ENCODE measurements around the gene HEPACAM.

HEPACAM gene

DNA sequence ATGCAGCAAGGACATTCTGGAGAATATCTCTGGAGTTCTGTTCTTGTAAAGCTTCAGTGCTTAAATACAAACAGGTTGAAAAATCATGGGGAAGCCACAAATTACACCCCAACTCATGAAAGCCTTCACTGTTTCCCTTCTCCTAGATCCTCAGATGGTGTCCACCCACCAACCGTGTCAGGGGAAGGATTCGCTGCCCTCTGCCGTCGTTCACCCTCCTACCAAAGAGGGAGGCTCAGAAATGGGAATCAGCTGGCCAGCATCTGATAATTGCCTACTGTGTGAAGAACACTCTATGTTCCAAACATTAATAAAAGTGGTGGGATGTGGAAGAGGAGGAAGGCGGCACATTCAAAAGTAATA, 7.4 kb upstream of the HEPACAM start:
- DNase-seq (ENCODE audit: low read depth, low spot score), result no peak

DNA sequence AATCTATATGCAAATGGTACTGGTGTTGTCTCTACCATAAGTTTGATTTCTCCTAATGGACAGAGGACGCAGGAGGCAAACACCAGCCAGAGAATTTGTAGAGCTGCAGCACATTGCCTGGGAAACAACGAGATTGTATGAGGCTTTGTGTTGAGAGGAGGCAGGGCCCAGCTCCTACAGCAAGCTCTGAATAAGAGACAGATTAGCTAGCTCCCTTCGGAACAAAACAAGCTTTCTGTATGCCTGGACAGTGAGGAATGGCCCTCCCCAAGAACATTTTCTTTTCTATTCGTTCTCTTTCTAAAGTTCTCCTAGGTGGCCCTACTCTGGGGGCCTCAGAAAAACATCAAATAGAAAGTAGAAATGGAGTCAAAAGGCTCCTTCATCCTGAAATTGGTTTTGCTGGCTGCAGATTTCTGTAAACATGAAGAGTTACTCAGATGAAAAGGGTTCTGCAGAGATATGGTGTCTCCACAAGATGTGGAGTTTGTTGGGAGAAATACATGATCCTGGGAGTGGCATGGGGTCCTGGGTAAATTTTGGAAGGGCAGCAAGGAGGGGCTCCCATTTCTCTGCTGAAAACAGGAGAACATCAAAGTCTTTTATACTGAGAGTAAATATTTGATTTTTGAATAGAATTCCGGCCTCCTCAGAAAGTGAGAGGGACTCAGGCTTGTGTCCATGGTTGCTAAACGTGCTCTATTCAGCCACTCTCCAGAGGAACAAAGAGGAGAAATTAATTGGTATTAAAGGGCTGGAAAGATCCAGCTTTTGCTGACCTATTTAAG, 6.8 kb upstream of the HEPACAM start:
- no peak for DNase-seq (ENCODE audit: low read depth, low spot score)

DNA sequence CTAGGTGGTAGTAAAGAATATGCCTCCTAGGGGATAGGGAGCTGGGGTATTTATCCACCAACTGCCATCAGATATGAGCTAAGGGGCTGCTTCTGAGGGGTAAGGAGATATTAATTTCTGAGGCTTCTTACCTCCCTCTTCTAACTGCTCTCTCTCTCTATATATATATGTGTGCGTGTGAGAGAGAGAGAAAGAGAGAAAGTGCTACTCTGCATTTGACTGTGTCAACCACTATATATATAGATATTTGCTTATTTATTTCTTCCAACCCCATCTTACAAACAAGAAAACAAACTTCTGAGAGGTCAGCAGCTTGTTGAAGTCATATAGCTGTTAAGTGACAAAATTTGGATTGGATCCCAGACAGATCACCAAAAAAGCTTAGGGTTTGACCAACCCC, 5.9 kb upstream of the HEPACAM start:
- DNase-seq (ENCODE audit: low read depth, low spot score), result no peak

DNA sequence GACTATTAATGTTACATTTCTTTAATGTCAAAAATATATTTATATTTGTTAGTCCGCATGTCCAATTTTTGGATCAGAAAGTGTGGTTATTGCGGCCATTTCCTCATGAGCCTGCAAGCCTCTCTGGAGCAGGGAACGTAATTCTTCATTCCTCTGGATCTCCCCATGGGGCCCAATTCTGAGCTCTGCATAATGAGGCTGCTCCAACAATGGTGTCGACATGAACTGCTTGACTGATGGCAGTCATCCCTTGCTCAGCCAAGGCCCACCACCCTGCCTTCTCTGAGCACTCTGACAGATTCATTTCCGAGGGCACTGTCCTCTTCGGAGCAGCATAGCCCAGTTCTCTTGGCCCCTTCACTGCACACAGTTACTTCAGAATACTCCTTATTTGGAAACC, 3.1 kb upstream of the HEPACAM start:
- no peak for DNase-seq (ENCODE audit: low read depth, low spot score)

DNA sequence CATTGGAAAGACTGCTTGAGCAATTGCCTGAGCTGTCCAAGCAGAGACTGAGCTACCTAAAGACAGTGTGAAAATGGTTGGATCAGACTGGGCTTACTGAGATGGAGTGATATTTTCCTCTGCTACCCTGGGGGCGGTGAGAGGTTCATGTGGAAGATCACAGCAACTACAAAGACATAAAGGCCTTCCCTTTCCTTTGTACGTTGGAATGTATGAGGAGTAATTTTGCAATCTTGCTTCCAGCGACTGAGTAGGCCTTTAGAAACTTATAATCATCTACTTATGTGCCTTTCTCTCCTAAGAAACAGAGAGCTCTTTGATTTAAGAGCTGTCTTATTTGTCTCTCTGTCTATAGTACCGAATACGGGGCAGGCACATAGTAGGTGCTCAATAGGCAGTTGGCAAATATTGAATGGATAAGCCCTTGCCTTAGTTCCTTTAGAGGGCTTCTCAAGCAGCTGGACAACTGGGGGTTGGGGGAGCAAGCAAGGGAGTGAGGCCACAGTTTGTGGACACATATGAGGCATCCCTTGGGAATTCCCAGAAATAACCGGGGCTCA, 2.4 kb upstream of the HEPACAM start:
- DNase-seq (ENCODE audit: low read depth, low spot score), result no peak

DNA sequence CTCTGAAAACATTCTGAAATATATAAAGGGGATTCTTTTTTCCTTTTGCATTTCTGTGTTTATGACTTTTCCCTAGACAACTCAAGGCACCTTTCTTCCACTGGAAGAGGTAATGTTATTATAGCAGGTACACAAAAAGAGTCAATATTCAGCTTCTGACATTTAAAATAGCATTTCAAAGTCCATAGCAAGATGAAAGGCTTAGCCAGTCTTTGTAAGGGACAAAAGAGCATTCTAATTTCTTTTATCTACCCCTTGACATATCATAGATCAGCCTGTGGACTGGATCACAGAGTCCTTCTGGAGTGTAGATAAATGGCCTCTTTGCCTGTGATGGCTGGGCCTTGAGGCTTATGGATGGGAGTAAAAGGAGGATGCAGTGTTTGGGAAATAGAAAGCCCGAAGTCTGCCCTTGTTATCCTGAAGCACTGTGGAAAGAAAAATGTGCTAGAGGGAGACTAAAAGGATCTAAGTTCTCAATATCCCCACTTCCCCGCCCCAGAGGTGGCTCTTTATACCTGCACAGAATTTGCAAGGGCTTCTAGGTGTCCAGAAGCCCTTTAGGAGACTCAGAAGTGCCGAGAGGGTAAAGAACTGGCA, 1.6 kb upstream of the HEPACAM start:
- no peak for DNase-seq (ENCODE audit: low read depth, low spot score)

DNA sequence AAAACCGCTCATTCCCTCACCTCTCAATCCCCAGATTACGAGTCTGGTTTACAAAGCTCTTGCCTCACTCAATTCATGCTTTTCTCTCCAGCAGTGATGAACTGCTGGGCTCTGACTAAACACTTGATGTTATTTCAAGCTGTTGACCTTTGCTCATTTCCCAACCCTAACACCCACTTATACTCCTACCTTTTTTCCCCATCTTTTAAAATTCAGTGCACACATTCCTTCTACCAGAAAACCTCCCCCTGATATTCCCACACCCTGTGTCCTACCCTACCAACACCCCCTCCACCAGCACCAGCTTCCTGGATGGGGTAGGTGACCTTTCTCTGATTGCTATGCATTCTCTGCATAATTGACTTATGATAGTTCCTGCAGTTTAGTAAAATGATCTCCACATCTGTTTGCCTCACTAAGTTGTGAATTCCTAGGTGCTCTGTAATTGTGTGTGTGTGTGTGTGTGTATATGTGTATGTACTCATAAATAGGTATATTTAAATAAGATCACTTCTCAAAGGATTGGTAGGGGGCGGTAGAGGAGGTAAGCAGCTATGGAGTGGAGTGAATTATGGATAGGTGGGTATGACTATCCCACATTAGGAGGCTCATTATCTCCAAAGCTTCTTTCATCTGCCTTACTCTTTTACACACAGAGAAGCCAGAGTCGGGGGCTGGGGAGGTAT, 842 bp downstream of the HEPACAM start:
- DNase-seq (ENCODE audit: low read depth, low spot score), result no peak

DNA sequence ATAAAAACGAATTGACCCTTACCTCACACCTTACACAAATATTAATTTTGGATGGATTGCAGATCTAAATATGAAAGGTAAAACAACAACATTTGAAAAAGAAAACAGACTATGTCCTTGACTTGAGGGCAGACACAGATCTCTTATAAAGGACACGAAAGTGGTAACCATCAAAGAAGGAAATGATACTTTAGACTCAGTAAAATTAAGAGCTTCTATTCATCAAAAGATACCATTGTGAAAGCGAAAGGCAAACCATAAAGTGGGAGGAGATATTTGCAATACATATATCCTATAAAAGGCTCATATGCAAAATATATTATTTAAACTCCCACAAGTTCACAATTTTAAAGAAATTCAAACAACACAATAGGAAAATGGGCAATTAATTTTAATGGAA, 5.0 kb downstream of the HEPACAM start:
- no peak for DNase-seq (ENCODE audit: low read depth, low spot score)

DNA sequence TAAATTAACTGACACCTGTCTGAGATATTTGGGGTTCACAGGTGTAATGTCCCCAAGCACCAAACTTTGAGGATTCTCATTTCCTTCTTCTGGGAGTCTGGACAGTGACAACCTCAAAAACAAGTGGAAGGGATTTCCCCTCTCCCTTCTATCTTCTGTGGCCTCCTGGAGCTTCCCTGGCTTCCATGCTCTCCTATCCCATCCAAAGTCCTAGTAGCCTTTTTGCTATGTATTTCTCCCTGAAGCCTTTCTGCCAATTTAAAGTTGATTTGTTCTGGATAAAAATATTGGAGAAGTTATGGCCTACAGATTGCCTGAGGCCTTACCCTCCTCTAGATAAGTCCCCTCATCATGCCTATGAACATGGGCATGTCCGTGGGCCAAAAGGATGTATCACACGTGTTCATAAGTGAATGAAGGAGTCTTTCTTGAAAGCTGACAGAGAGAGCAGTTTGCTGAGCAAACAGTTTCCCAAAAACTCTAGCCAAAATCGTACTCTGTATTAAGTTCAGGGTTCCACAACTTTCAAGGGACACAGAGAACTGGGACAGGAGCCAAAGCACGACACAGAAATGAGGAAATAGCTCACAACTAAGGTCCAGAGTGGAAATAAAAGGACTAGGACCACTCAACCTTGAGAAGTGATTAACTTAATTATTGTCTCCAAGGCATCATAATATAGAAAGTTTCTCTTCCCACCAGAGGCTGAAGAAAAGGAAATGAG, 6.7 kb downstream of the HEPACAM start:
- no peak for DNase-seq (ENCODE audit: low read depth, low spot score)

DNA sequence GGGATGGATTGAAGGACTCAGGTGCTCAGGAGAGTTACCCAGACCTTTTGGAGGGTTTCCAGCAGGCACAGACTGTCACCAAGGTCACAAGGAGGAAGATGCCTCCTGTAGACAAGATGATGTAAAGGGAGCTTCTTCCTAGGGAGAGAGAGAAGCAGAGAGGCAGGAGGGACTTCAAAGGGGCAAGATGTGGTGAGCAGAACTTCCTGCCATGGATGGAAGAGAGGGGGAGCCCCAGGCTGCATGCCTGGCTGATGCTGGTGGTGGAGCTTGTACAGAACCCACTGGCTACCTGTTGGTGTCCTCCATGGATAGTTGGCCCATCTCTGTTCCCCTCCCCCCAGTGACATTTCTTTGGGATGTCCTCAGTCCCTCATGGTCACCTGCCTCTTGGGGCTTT, 12.6 kb downstream of the HEPACAM start:
- no peak for DNase-seq (ENCODE audit: low read depth, low spot score)

DNA sequence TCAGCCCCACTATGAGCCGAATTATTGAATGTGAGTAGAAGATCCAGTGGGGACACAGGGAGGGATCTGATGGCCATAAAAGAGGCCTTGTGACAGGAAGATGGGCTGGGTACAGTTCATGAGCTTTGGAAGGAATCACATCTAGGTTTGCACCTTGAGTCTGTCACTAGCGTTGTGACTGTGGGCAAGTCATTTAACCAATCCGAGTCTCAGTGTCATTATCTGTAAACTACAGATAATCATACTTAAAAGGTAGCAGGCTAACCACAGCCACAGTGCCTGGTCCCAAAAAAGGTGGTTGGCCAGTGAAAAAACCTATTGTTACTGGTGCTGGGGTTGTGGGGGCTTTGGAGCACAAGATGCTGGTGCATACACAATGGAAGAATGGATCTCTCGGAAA, 13.0 kb downstream of the HEPACAM start:
- no peak for DNase-seq (ENCODE audit: low read depth, low spot score)

DNA sequence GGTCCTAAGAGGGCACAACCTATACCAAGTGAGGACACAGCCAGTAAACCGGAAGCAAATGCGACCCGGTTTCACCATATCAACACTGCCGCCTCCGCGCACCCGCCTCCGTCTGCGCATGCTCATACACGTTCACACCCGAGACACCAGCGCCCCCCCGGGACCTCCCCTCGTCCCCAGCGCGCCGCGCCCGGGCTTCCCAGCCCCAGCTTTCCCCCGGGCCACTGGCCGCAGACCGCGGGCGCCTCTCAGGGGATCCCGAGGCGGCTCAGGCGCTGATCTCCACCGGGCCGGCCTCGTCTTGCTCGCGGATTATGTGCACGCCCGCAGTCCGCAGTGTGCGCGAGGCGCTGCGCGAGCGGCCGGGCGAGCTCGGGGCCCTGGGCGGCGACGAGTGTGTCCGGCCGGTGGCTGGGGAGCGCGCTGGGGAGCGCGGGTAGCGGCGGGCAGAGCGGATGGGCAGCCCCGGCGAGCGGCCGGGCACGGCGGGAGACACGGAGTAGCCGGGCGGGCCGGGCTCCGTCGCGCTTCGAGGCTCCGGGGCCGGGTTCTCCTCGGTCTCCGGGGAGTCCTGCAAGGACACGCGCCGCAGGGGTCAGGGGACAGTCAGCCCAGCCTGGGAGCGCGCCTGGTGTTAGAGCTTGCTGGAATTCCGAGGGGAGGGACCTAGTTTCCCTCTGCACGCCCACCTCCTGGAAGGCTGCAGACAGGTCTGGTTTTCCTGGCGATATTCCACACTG, 14.8 kb downstream of the HEPACAM start:
- peak; percentile 36 for DNase-seq (ENCODE audit: low read depth, low spot score)

DNA sequence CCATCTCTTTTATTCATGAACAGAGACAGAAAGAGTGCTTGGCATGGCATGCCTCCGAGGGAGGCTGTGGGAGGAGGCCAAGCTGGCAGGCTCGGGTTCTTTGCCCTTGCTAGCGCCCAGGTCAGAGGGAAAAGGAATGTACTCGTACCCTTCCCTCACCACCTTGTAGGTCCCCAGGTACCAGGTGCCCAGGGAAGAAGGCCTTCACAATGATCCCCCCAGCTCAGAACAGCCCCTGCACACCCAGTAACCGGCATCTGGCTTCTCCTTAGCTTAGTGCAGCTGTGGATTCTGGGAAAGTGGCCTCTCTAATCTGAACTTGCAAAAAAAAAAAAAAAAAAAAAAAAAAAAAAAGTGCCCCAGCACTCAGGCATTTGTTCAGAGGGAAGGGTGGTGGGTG, 15.5 kb downstream of the HEPACAM start:
- DNase-seq (ENCODE audit: low read depth, low spot score), result no peak

DNA sequence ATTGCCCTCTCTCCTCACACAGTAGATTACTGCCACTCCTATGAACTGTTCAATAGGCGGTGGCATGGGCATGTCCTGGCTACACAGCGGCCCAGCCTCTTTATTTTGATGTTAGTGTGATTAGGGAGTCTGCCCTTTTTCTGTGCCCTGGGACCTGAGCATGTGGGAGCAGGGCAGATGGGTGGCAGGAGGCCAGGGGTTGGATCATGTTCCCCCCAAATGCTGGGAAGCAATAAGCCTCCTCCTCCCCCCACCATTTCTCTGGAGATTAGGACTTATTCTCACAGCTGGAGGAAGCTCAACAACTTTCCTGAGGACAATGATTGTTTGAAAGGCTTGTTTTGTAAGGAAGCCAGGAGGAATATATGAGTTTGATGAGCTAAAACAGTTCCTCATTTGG, 15.9 kb downstream of the HEPACAM start:
- DNase-seq (ENCODE audit: low read depth, low spot score), result no peak

DNA sequence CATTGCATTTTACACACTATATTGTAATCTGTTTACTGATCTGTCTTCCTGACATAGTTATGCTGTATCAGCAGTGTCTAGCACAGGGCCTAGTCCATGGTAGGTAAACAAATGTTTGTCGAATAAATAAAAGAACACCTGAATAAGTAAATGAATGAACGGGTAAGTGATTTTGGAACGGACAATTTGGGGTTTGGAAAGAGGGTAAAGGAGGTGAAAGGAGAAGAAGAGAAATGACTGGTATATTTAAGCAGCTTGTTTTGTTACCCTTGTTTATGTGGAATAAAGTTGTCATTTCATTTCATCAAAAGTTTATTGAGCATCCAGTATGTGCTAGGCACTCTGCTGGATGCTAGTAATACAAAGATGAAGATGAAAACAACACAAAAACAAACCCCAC, 16.9 kb downstream of the HEPACAM start, which contains the start of gene HEPN1:
Gene HEPN1, plus strand, starts transcription at position 301 of the 400 bp plus-strand sequence.
- no peak for DNase-seq (ENCODE audit: low read depth, low spot score)

DNA sequence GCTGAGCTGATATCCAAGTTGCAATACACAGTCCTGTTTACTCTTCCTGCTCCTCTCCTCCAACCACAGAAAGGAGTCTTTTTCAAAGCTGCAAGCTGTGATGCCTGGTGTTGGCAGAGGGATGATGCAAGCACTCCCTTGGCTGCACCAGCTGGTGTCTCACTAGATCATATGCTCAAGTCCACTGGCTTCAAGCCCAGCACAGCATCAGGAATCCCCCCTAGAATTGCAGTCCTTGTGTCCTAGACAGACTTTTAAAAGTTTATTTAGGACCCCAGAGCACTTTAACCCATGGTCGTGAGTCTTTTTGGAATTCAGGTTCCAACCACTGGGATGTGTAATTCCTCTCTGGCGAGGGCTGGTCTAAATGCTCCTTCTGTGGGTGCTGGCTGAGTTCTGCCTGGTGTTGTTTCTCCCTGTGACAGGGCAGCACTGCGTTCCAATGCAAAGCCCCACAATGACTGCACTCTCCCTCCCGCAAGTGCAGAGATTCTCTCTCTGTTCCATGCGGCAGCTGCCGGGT, 18.7 kb downstream of the HEPACAM start:
- no peak for DNase-seq (ENCODE audit: low read depth, low spot score)

DNA sequence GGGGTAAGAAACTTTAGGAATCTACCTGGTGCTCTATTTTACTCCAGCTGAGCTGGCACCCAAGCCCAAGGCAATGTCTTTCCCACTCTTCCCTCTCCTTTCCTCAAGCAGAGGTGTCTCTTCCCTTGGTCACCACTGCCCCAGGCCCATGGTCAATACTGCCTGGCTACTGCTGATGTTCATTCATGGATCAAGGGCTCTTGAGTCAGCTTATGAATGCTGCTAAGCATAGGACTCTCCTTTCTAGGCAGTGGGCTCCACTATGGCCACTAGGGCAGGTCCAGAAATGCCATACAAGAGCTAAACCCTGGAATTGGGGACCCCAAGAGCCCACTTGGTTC, 19.5 kb downstream of the HEPACAM start:
- no peak for DNase-seq (ENCODE audit: low read depth, low spot score)

DNA sequence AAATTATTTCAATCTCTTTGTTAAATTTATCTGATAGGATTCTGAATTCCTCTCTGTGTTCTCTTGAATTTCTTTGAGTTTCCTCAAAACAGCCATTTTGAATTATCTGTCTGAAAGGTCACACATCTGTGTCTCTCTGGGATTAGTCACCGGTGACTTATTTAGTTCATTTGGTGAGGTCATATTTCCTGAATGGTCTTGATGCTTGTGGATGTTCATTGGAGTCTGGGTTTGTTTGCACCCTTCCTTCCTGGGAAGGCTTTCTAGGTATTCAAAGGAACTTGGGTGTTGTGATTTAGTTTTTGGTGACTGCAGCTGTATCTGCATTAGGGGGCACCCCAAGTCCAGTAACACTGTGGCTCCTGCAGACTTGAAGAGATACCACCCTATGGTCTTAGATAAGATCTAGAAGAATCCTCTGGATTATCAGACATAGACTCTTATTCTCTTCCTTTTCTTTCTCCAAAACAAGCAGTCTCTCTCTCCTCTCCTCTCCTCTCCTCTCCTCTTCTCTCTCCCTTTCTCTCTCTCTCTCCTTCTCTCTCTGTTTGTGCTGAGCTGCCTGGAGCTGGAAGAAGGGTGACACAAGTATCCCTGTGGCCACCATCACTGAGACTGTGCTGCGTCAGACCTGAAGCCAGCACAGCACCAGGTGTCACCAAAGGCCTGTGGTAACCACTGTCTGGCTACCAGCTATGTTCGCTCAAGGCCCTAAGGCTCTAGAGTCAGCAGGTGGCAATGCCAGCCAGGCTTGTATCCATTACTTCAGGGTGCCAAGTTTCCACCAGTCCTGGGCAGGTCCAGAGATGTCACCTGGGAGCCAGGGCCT, 20.1 kb downstream of the HEPACAM start:
- DNase-seq (ENCODE audit: low read depth, low spot score), result no peak

DNA sequence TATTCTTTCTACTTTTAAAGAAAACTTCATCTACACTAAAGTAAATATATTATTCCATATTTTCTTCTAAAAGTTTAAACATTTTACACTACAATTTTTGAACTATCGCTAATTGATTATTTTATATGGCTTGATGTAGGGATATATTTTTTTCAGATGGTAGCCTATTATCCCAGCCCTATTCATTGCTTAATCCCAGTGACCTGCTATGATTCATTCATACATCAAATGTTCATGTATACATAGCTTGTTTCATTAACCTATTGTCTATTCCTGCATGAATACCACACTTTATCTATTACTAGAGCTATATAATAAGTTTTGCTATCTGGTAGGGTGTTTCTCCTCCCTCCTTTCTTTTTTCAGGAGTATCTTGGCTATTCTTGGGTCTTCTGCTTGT, 33.2 kb downstream of the HEPACAM start:
- DNase-seq (ENCODE audit: low read depth, low spot score), result no peak

DNA sequence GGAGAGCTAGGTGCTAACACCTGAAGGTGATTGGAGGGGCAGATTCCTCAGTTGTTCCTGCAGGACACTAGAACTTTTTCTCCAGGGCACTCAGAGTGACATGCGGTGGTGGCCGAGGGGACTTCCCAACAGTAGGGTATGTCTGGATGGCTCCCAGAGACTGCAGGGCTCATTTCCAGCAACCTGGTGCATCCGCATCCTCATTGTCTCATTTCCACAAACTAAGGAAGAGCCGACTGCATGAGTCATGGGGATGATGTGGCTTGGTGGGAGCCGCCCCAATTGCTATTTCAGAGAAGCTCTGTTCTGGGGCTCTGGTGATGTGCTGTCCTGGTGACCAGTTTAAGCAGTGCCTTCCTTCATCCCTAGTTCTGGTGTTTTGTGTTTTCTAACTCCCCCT, 35.4 kb downstream of the HEPACAM start:
- no peak for DNase-seq (ENCODE audit: low read depth, low spot score)
